GM19099 (cell line): Measurements from ENCODE around the gene KIN.

Experiments used
- POLR2A ChIP-seq: IDR thresholded peaks from 3 replicates; pipeline ENCODE4 v1.6.1; 2011; ENCODE audit warnings: low read depth; ENCODE audit not compliant: insufficient read length; ENCODE audit errors: extremely low read depth

The KIN gene

GRCh38 chr10:7763929-7764328, 23.9 kb downstream of the KIN start:
- TF ChIP-seq POLR2A: no peak

- no peak for TF ChIP-seq POLR2A
Observed at GRCh38 chr10:7756360-7756992, 31.3 kb downstream of the KIN start.

DNA sequence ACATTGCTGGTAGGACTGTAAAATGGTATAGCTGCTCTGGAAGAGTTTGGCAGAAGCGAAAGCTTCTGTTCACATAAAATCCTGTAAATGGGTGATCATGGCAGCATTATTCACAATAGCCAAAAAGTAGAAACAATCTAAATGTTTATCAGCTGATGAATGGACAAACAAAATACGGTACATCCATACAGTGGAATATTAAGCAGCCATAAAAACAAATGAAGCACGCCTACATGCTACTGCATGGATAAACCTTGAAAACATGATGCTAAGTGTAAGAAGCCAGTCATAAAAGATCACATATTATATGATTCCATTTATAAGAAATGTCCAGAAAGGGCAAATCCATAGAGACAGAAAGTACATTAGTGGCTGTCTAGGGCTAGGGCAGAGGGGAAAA, 32.7 kb downstream of the KIN start:
- no peak for TF ChIP-seq POLR2A

GRCh38 chr10:7752251-7752650, 35.5 kb downstream of the KIN start:
- TF ChIP-seq POLR2A: no peak

GRCh38 chr10:7750222-7750621, 37.6 kb downstream of the KIN start:
- TF ChIP-seq POLR2A: no peak

DNA sequence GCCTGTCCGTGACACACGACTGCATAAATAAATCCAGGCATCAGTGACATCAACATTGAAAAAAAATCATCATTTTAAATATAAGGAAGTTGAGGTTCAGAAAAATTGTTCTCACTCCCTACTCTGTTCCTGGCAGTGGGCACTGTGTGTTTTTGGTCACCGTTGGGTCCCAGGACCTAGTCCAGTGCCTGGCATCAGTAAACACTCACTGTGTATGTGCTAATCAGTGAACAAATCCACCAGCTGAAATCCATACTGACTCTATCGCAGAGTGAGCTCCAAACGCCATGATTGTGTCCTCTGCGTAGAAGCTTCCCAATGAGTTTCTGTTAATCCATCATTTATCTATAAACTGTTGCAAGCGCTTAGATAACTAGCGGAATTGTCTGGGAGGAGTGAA, 43.5 kb downstream of the KIN start:
- TF ChIP-seq POLR2A: no peak

DNA sequence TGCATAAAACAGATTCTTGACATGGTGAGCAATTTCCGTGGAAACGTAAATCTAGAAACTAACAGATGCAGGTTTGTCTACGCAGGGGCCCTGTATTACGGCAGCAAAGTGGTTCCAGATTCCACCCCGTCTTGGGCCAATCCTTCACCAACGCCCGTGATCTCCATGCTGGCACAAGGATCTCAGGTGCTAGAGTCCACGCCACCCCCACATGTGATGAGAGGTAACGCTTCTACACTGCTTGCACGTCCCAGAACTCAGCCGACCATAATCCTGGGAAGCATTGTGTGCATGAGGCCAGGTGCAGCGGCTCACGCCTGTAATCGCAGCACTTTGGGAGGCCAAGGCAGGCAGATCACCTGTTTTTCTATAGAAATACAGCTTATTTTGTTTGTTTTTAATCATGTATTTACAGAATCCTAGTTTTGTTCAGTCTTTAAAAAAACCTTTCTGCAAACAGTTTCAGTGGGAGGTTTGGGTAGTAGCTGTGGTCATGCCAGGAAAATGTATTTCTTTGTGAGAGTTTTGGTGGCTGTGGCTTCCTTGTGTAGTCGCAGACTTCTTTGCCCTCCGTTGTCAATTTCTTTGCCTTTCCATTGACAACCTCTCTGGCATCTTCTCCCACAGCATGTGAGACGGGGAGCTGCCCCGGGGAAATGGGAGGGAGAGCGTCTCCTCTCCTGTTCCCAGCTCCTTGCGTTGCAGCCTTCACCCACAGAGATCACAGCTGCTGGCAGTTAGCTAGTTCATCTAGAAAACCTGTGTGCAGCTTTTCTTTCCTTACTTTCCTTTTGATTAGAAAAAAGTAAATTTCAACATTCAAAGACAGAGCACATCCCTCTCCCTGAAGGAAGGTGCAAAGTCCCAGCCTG, 49.0 kb downstream of the KIN start:
- no peak for TF ChIP-seq POLR2A

GRCh38 chr10:7734821-7735220, 53.0 kb downstream of the KIN start:
- no peak for TF ChIP-seq POLR2A

DNA sequence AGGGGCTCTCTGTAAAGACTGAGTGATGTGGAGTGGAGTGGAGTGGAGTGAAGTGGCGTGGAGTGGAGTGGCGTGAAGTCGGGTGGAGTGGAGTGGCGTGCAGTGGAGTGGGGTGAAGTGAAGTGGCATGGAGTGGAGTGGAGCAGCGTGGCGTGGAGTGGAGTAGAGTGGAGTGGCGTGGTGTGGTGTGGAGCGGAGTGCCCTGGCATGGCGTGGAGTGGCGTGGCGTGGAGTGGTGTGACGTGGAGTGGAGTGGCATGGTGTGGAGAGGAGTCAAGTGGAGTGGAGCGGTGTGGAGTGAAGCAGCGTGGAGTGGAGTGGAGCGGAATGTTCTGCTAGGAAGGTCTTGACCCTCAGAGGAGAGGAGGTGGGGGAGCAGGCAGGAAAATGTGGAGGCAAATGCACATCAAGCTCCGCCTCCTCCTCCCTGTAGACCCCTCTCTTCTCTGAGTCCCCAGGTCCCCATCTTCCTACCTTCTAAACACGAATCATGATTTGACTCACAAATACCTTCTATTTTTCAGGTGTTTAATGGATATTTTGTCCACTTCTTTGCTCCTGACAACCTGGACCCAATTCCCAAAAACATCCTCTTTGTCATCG, 64.8 kb downstream of the KIN start:
- TF ChIP-seq POLR2A: no peak

DNA sequence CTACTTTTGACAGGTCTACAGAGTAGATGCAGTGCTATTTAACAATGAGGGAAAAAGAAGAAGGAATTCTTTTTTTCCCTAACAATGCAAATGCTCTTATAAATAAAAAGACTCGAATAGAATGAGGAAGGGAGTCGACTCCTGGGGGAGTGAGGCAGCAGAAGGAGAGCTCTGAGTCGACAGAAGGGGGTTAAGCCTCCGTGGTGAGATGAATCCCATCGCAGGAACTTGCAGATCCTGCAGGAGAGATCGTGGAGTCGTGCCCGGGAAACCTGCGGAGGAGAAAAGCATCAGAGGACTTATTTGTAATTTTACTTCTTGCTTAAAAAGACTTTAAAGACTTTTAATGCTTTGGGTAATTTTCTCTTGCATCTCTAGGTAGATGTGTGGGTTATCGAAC, 67.3 kb downstream of the KIN start:
- no peak for TF ChIP-seq POLR2A

DNA sequence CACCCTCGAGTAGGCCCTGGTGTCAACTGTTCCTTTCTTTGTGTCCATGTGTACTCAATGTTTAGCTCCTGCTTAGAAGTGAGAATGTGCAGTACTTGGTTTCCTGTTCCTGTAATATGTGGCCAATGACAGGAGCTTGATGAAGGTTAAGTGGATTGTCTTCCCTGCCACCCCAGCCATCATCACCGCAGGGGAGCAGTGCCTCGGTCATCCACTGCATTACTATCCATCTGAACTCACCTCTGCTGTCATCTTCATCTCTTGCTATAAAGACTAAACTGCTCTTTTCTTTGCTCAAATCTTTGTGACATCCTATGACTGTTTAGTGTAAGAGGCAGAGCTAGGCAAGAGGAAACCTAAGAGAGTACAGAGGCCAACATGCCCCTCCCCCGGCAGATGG, 69.1 kb downstream of the KIN start:
- TF ChIP-seq POLR2A: no peak

DNA sequence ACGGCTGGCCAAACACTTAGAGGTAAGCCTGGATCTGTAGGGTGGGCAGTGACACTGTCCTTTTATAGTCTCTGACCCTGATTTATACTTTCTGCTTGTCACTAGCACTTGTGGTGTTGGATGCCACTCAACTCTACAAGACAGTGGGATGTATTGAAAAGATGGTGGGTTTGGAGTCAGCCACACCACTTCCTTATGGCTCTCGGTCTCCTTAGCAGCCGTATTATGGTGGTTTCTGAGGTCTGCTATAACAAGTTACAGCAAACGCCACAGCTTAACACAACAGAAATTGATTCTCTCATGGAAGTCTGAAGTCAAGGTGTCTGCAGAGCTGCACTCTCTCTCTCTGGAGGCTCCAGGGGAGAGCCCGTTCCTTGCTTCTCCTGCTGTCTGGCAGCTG, 70.0 kb downstream of the KIN start:
- TF ChIP-seq POLR2A: no peak

- TF ChIP-seq POLR2A: no peak
Observed at GRCh38 chr10:7715515-7715914, 72.3 kb downstream of the KIN start.

DNA sequence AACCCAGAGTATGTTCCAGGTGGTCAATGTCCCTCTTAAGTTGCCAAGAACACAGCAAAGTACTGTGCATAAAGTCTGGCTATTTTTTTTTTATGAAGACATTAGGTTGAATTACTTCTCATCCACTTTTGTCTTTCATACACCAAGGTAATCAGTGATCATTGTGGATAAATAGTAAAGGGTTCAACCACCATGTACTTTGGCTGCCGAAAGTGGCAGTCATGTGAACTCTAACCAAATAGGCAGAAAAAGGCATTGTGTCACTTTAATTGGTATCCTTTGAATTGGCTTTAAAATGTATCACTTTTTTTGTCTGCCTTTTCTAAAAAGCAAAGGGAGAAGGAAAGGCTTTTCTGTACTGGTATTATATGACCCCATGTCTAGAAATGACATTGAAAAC, 77.3 kb downstream of the KIN start:
- no peak for TF ChIP-seq POLR2A

GRCh38 chr10:7708832-7709231, 79.0 kb downstream of the KIN start:
- no peak for TF ChIP-seq POLR2A
